PC-9 (cell line): ENCODE results near the gene DIRAS1. TPM values are rescaled to one million over a fixed set of nuclear protein-coding genes. Genes with fewer than 3 reads are reported as not detected.

Experiments
- BruUV-seq: library from RNA; stranded (reverse); fragments of 400-500 nt; replicated peaks from 2 replicates; lab custom pipeline; 2021; lab: Mats Ljungman, UMichigan
- CTCF ChIA-PET: fragments of 300-600 bp; sonication (Branson Sonifier 250); formaldehyde crosslinking; loops from one replicate; lab custom pipeline; 2022; ENCODE audit warnings: antibody characterized with exemption; lab: Charles Lee
- POLR2A ChIA-PET: fragments of 300-600 bp; sonication (Branson Sonifier 250); formaldehyde crosslinking; loops from one replicate; lab custom pipeline; 2022; ENCODE audit warnings: antibody characterized with exemption; ENCODE audit not compliant: unreplicated experiment; lab: Charles Lee
- DNase-seq, 2 experiments: peaks; one replicate each; pipeline versions ENCODE4 v3.0.0 to v3.0.0-alpha.2; 2015 to 2022; ENCODE audit warnings: mixed read lengths in 1 of 2
- H2AFZ ChIP-seq: fragments of 200-600 bp; sonication (generic); 2 replicates; pipeline ENCODE4 v1.8.1; 2017; ENCODE audit warnings: antibody characterized with exemption
- H3F3A ChIP-seq: fragments of 200-600 bp; sonication (generic); 2 replicates; pipeline ENCODE4 v1.8.1; 2017; ENCODE audit warnings: antibody characterized with exemption, mild to moderate bottlenecking, low read depth; ENCODE audit not compliant: insufficient read depth
- H3K27ac ChIP-seq: fragments of 200-600 bp; sonication (generic); 2 replicates; pipeline ENCODE4 v1.6.1; 2016; ENCODE audit warnings: mixed run types
- H3K27me3 ChIP-seq: fragments of 200-600 bp; sonication (generic); 2 replicates; pipeline ENCODE4 v1.6.1; 2016; ENCODE audit warnings: low read depth, mixed run types; ENCODE audit not compliant: insufficient read depth
- H3K36me3 ChIP-seq: fragments of 200-600 bp; sonication (generic); 2 replicates; pipeline ENCODE4 v1.6.1; 2016; ENCODE audit warnings: low read depth, mixed run types
- H3K4me1 ChIP-seq: fragments of 200-600 bp; sonication (generic); replicated peaks from 2 replicates; pipeline ENCODE4 v1.6.1; 2016; ENCODE audit warnings: mixed run types; ENCODE audit not compliant: insufficient read depth
- H3K4me2 ChIP-seq: fragments of 200-600 bp; sonication (generic); 2 replicates; pipeline ENCODE4 v1.6.1; 2017; ENCODE audit warnings: mixed run types
- H3K4me3 ChIP-seq: fragments of 200-600 bp; sonication (generic); 2 replicates; pipeline ENCODE4 v1.6.1; 2016; ENCODE audit warnings: mixed run types
- H3K79me2 ChIP-seq: fragments of 200-600 bp; sonication (generic); 2 replicates; pipeline ENCODE4 v1.6.1; 2017; ENCODE audit warnings: low read depth, mixed run types
- H3K9me2 ChIP-seq: fragments of 200-600 bp; sonication (generic); 2 replicates; pipeline ENCODE4 v1.8.1; 2017; ENCODE audit warnings: mild to moderate bottlenecking; ENCODE audit not compliant: insufficient read depth
- H3K9me3 ChIP-seq: fragments of 200-600 bp; sonication (generic); 2 replicates; pipeline ENCODE4 v1.8.1; 2016; ENCODE audit warnings: low read depth; ENCODE audit not compliant: insufficient read depth
- H4K20me1 ChIP-seq: fragments of 200-600 bp; sonication (generic); 2 replicates; pipeline ENCODE4 v1.8.1; 2017; ENCODE audit not compliant: insufficient read depth
- CTCF ChIP-seq: fragments of 200-600 bp; sonication (generic); conservative IDR thresholded peaks from 2 replicates; pipeline ENCODE4 v1.6.1; 2017; ENCODE audit warnings: mixed run types, antibody characterized with exemption, mild to moderate bottlenecking, moderate library complexity
- EZH2 ChIP-seq: fragments of 200-600 bp; sonication (generic); IDR thresholded peaks from 2 replicates; pipeline ENCODE4 v1.8.0; 2017; ENCODE audit warnings: antibody characterized with exemption, low read depth
- intact Hi-C: fragments of 100-400 bp; cut with micrococcal nuclease; formaldehyde crosslinking; loops from one replicate; pipeline ENCODE4 v1.10.0; 2022; ENCODE audit not compliant: unreplicated experiment
- total RNA-seq: library from RNA; stranded (reverse); gene quantifications from 2 replicates; pipeline ENCODE4 v1.2.3, GENCODE V29; 2021

The DIRAS1 gene
- total RNA-seq, 1 experiment from 2014 or later = 0.57 TPM

GRCh38 chr19:2716722-2717637, 4.2 kb downstream of the DIRAS1 start:
- Histone ChIP-seq H3K36me3 (no peaks in the 10 kb centered on the region), H3K4me2 (no peak overlapping the region), H3K27me3 (peaks cover 36% of the 10 kb centered on the region), H3K9me2 (no peaks in the 10 kb centered on the region), H3K4me1 (no peaks in the 10 kb centered on the region), H4K20me1 (no peaks in the 10 kb centered on the region), H3F3A (no peaks in the 10 kb centered on the region), H3K27ac (no peak overlapping the region), H3K79me2 (no peaks in the 10 kb centered on the region), H2AFZ (no peak overlapping the region), H3K4me3 (no peak overlapping the region), H3K9me3 (no peaks in the 10 kb centered on the region)
- no peak for DNase-seq
- intact Hi-C loops = no loop called here
- ChIA-PET POLR2A (no interaction called here), CTCF (no interaction called here)
- no TSS peak for BruUV-seq
- TF ChIP-seq CTCF (no peak), EZH2 (no peak)

GRCh38 chr19:2716275-2716650, 4.9 kb downstream of the DIRAS1 start:
- no peaks in the 10 kb centered on the region for H3K4me1 ChIP-seq
- no peaks in the 10 kb centered on the region for H3K9me2 ChIP-seq
- no peak for TF ChIP-seq CTCF
- TF ChIP-seq EZH2 = no peak
- no TSS peak for BruUV-seq
- no peaks in the 10 kb centered on the region for H4K20me1 ChIP-seq
- CTCF ChIA-PET = no interaction called here
- no peak overlapping the region for H3K27ac ChIP-seq
- no peaks in the 10 kb centered on the region for H3K9me3 ChIP-seq
- H3K79me2 ChIP-seq = no peaks in the 10 kb centered on the region
- intact Hi-C loops = no loop called here
- no peaks in the 10 kb centered on the region for H3K36me3 ChIP-seq
- peaks cover 30% of the 10 kb centered on the region for H3K27me3 ChIP-seq
- H3F3A ChIP-seq = no peaks in the 10 kb centered on the region
- no peak overlapping the region for H3K4me3 ChIP-seq
- POLR2A ChIA-PET = no interaction called here
- H3K4me2 ChIP-seq = no peak overlapping the region
- H2AFZ ChIP-seq = no peak overlapping the region
- no peak for DNase-seq

GRCh38 chr19:2715470-2716274, 5.5 kb downstream of the DIRAS1 start:
- H3K79me2 ChIP-seq = no peaks in the 10 kb centered on the region
- ChIA-PET POLR2A (no interaction called here), CTCF (no interaction called here)
- H4K20me1 ChIP-seq = no peaks in the 10 kb centered on the region
- no peaks in the 10 kb centered on the region for H3F3A ChIP-seq
- H3K27ac ChIP-seq = no peak overlapping the region
- H3K9me2 ChIP-seq = no peaks in the 10 kb centered on the region
- BruUV-seq = no TSS peak
- H3K4me2 ChIP-seq = no peak overlapping the region
- H3K27me3 ChIP-seq = peaks cover 29% of the 10 kb centered on the region
- no peak overlapping the region for H2AFZ ChIP-seq
- H3K9me3 ChIP-seq = no peaks in the 10 kb centered on the region
- intact Hi-C loops = no loop called here
- no peaks in the 10 kb centered on the region for H3K36me3 ChIP-seq
- no peak for TF ChIP-seq EZH2
- no peak for TF ChIP-seq CTCF
- no peak for DNase-seq
- no peak overlapping the region for H3K4me3 ChIP-seq
- H3K4me1 ChIP-seq = no peaks in the 10 kb centered on the region
